Measurements from ENCODE around the gene PARD3B.

DNA sequence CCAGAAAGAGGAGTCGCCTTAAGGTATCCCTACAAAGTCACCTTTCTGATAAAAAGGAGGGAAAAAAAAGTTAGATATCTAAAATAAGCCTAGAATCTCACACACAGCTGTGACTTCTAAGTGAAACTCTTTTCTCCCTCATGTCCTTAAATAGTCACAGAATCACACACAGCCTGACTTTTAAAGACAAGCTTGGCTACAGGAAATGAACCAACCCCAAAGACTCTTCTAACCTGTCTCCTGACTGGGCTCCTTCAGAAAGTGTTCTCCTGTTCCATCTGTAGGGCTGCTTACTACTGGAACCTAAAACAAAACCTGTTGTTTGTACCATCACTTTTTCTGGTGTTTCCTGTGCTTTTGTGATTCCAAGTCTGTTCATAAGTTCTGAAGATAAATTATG is 1074.3 kb downstream of the PARD3B start:
- TF ChIP-seq, protein P1, sequence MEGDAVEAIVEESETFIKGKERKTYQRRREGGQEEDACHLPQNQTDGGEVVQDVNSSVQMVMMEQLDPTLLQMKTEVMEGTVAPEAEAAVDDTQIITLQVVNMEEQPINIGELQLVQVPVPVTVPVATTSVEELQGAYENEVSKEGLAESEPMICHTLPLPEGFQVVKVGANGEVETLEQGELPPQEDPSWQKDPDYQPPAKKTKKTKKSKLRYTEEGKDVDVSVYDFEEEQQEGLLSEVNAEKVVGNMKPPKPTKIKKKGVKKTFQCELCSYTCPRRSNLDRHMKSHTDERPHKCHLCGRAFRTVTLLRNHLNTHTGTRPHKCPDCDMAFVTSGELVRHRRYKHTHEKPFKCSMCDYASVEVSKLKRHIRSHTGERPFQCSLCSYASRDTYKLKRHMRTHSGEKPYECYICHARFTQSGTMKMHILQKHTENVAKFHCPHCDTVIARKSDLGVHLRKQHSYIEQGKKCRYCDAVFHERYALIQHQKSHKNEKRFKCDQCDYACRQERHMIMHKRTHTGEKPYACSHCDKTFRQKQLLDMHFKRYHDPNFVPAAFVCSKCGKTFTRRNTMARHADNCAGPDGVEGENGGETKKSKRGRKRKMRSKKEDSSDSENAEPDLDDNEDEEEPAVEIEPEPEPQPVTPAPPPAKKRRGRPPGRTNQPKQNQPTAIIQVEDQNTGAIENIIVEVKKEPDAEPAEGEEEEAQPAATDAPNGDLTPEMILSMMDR (IDR thresholded peaks at IDR 0.05), result no peak
- TF ChIP-seq POLR2AphosphoS5 (IDR thresholded peaks at IDR 0.05), result no peak
- TF ChIP-seq EP300 (IDR thresholded peaks at IDR 0.05), result no peak

Measured in sigmoid colon (tissue), 4 donors.